K562 (cell line): ENCODE results near the gene TMEM63C. TPM values are rescaled to one million over a fixed set of nuclear protein-coding genes. Genes with fewer than 3 reads are reported as not detected.

Experiments used
- ATAC-seq: fragments of 200-7000 bp; cut with Tn5 transposase; 3 replicates; pipeline ENCODE4 v1.9.1; 2020; ENCODE audit warnings: moderate library complexity
- BruUV-seq: library from RNA; stranded (reverse); fragments of 400-500 nt; replicated peaks from 2 replicates; lab custom pipeline; 2021; lab: Mats Ljungman, UMichigan
- CTCF ChIA-PET: fragments of 300-600 bp; formaldehyde crosslinking; extraction: SDS; loops from one replicate; lab custom pipeline; 2021; ENCODE audit warnings: low intra/inter-chr PET ratio; lab: Yijun Ruan, JAX
- POLR2A ChIA-PET: fragments of 300-600, 350-650 bp; sonication (Branson Sonifier 250); formaldehyde crosslinking; extraction: SDS; loops from one replicate; lab custom pipeline; 2021; ENCODE audit warnings: antibody characterized with exemption, inconsistent platforms; lab: Yijun Ruan, JAX
- DNase-seq, 4 experiments: peaks; one replicate each; pipeline versions ENCODE4 v3.0.0 to v3.0.0-alpha.2; 2011 to 2018; ENCODE audit warnings: low spot score in 3 of 4, mixed read lengths in 3 of 4; ENCODE audit errors: extremely low read depth in 1 of 4
- FAIRE-seq: peaks from 2 replicates; lab custom pipeline; 2011; peaks lifted over from hg19 to GRCh38; lab: Jason Lieb, UNC
- H2AFZ ChIP-seq: 2 replicates; pipeline ENCODE4 v1.6.0; 2011; ENCODE audit warnings: low read depth, low read length, control low read depth, inconsistent platforms
- H3K27ac ChIP-seq: fragments of 200-600 bp; 3 replicates; pipeline ENCODE4 v1.8.0; 2011; ENCODE audit warnings: low read depth, mild to moderate bottlenecking, control low read depth, inconsistent platforms, low read length, moderate library complexity, mixed read lengths; ENCODE audit errors: extremely low read depth
- H3K27me3 ChIP-seq, 2 experiments: fragments of 300-600 bp in 1 of 2; 2 replicates in 1 of 2; 3 replicates in 1 of 2; pipeline versions ENCODE4 v1.6.0 to v1.8.0; 2011; ENCODE audit warnings: inconsistent platforms in 2 of 2, low read length in 2 of 2, mild to moderate bottlenecking in 1 of 2, mixed read lengths in 1 of 2, moderate library complexity in 1 of 2; ENCODE audit not compliant: control insufficient read depth in 2 of 2, insufficient read depth in 2 of 2
- H3K36me3 ChIP-seq: fragments of 300-600 bp; 3 replicates; pipeline ENCODE4 v1.8.0; 2011; ENCODE audit warnings: mild to moderate bottlenecking, low read length, inconsistent platforms; ENCODE audit not compliant: control insufficient read depth, insufficient read depth
- H3K4me1 ChIP-seq, 2 experiments: fragments of 200-600 bp in 1 of 2; replicated peaks in 1 of 2; 2 replicates in 1 of 2; 3 replicates in 1 of 2; pipeline versions ENCODE4 v1.5.1 to v1.8.0; 2011; ENCODE audit warnings: inconsistent platforms in 2 of 2, low read length in 2 of 2, mild to moderate bottlenecking in 1 of 2, mixed read lengths in 1 of 2, moderate library complexity in 1 of 2; ENCODE audit not compliant: control insufficient read depth in 2 of 2, insufficient read depth in 2 of 2
- H3K4me2 ChIP-seq: 2 replicates; pipeline ENCODE4 v1.6.1; 2011; ENCODE audit warnings: low read length, control low read depth, inconsistent platforms, mixed read lengths; ENCODE audit not compliant: insufficient read depth
- H3K4me3 ChIP-seq: fragments of 200-600 bp; sonication (generic), shearing (Covaris generic); 2 replicates; pipeline ENCODE4 v1.5.1; 2016; ENCODE audit warnings: control low read depth, inconsistent platforms
- H3K79me2 ChIP-seq: fragments of 200-600 bp; 3 replicates; pipeline ENCODE4 v1.8.0; 2011; ENCODE audit warnings: low read length, inconsistent platforms; ENCODE audit not compliant: control insufficient read depth, insufficient read depth
- H3K9ac ChIP-seq, 2 experiments: 2 replicates each; pipeline versions ENCODE4 v1.6.0 to v1.6.1; 2011; ENCODE audit warnings: low read depth in 2 of 2, low read length in 2 of 2, control low read depth in 1 of 2, inconsistent platforms in 1 of 2, mild to moderate bottlenecking in 1 of 2, mixed read lengths in 1 of 2; ENCODE audit not compliant: insufficient read depth in 1 of 2
- H3K9me1 ChIP-seq: one replicate; pipeline ENCODE4 v1.6.0; 2011; ENCODE audit warnings: inconsistent platforms, mild to moderate bottlenecking, low read length, moderate library complexity; ENCODE audit not compliant: control insufficient read depth, insufficient read depth
- H3K9me3 ChIP-seq: replicated peaks from 2 replicates; pipeline ENCODE4 v1.5.1; 2011; ENCODE audit warnings: low read depth, low read length, inconsistent platforms; ENCODE audit not compliant: control insufficient read depth, insufficient read depth
- H4K20me1 ChIP-seq: replicated peaks from 2 replicates; pipeline ENCODE4 v1.6.1; 2011; ENCODE audit warnings: low read length, inconsistent platforms, mixed read lengths; ENCODE audit not compliant: control insufficient read depth, insufficient read depth
- CBFA2T3 ChIP-seq: fragments of 450-650 bp; IDR thresholded peaks from 2 replicates; pipeline ENCODE4 v1.6.1; 2017
- FOXJ2 ChIP-seq: fragments of 200-800 bp; sonication (Bioruptor generic); IDR thresholded peaks from 2 replicates; pipeline ENCODE4 v1.6.1; 2016; ENCODE audit warnings: missing genetic modification characterization, missing compliant biosample characterization
- MEIS2 ChIP-seq: fragments of 450-650 bp; IDR thresholded peaks from 2 replicates; pipeline ENCODE4 v1.6.1; 2014; ENCODE audit warnings: mild to moderate bottlenecking; ENCODE audit not compliant: partially characterized antibody
- MTA1 ChIP-seq: fragments of 450-650 bp; IDR thresholded peaks from 2 replicates; pipeline ENCODE4 v1.6.1; 2017; ENCODE audit warnings: borderline replicate concordance
- PBX2 ChIP-seq, 2 experiments: IDR thresholded peaks in 1 of 2; conservative IDR thresholded peaks in 1 of 2; 2 replicates each; pipeline ENCODE4 v1.6.1; 2016; ENCODE audit warnings: low read depth in 2 of 2, mild to moderate bottlenecking in 1 of 2, missing compliant biosample characterization in 1 of 2, missing genetic modification characterization in 1 of 2, moderate library complexity in 1 of 2
- PKNOX1 ChIP-seq: fragments of 450-650 bp; IDR thresholded peaks from 2 replicates; pipeline ENCODE4 v1.6.1; 2016
- WGBS: fragments of 100-300 bp; shearing (Covaris generic); methylation state at CpG from one replicate; pipeline ENCODE4 v1.1.6; 2016; ENCODE audit warnings: low coverage, mixed read lengths; ENCODE audit not compliant: insufficient coverage; ENCODE audit errors: missing lambda C conversion rate; 5-methylcytosine and 5-hydroxymethylcytosine counted together
- in situ Hi-C: fragments of 300-500 bp; cut with MboI; formaldehyde crosslinking; loops from 4 replicates; pipeline ENCODE4 v1.15.0; 2018; ENCODE audit warnings: inconsistent platforms, mixed read lengths
- intact Hi-C: fragments of 100-400 bp; cut with micrococcal nuclease; formaldehyde crosslinking; loops from 2 replicates; pipeline ENCODE4 v1.14.2; 2022
- polyA plus RNA-seq, 8 experiments: library from polyadenylated mRNA; depleted of rRNA in 4 of 8; stranded (reverse) in 5 of 8; unstranded in 3 of 8; fragments of >200 nt; fragmentation: Nextera tagmentation in 2 of 8; fragmentation: Illumina TruSeq in 1 of 8; extraction: Ambion mirVana in 2 of 8; extraction: Trizol in 1 of 8; gene quantifications; 2 replicates each; pipeline versions ENCODE4 v1.2.1 to v1.2.3, GENCODE V29; 2011 to 2014; ENCODE audit warnings: inconsistent platforms in 1 of 8, missing spikeins in 1 of 8
- total RNA-seq, 7 experiments: library from RNA; depleted of rRNA in 6 of 7; stranded (reverse); fragments of >200 nt in 6 of 7; fragmentation: Illumina TruSeq in 2 of 7; extraction: Trizol in 2 of 7; gene quantifications; 2 replicates each; pipeline versions ENCODE4 v1.2.1 to v1.2.3, GENCODE V29; 2011 to 2021; ENCODE audit warnings: low replicate concordance in 1 of 7

TMEM63C gene
- total and polyA plus RNA-seq, 9 of the 15 experiments (the other 6 are each of a cell fraction or from before 2014, with no cell fraction given): 0.07 TPM; not detected in 8

DNA sequence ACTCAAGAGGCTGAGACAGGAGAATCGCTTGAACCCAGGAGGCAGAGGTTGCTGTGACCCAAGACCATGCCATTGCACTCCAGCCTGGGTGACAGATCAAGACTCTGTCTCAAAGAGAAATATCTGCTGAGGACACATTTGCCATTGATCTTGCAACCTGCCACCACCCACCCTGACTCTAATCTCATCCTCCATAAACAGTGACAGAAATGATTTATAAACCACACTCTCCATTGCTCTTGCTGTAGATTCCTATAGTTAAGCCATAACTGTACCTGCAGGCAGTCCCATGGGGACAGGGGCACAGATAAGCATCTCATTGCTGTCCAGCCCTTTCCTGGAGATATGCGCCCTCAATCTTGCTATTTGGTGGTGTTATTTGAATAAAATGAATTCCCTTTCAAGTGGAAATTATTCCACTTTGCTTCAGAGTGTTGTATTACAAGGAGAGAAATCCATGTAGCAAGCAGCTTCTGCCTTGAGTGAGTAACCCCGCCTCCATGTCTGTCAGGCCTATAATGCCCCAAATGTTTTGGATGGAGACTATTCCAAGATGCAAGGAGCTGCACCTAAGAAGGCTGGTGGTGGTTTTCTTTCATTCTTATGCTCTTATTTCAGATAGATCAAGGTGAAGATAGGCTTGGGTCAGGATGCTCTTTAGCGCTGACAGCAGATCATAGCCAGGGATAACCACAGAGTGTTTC is 37.0 kb upstream of the TMEM63C start:
- TF ChIP-seq PKNOX1 (peak; percentile 42), CBFA2T3 (peak; percentile 50), MEIS2 (peak; percentile 54), MTA1 (no peak), PBX2 (CRISPR knock-in tag; IDR thresholded peaks at IDR 0.05; ENCODE audit: low read depth) (no peak), PBX2 (tag; conservative IDR thresholded peaks at IDR 0.05; ENCODE audit: low read depth) (peak; percentile 56), FOXJ2 (no peak)
- in situ Hi-C loops (no loop called here), intact Hi-C loops (no loop called here)
- no peaks in the 10 kb centered on the region for H3K36me3 ChIP-seq
- H3K9me3 ChIP-seq: no peaks in the 10 kb centered on the region
- POLR2A ChIA-PET: interaction anchor here (0.6 kb wide), 1 partner anchor 29 kb away, joined by 3 read pairs; no protein-coding TSS in a partner anchor
- ATAC-seq (no peak), DNase-seq (no peak), FAIRE-seq (no peak)
- H3K27ac ChIP-seq: no peak overlapping the region
- H3K4me3 ChIP-seq: no peak overlapping the region
- peaks cover 17 to 47% of the 10 kb centered on the region in 2 experiments for H3K27me3 ChIP-seq
- no peak overlapping the region for H2AFZ ChIP-seq
- H3K4me2 ChIP-seq: no peak overlapping the region
- H4K20me1 ChIP-seq: peaks cover 6% of the 10 kb centered on the region; the same call in 1 of the 2 replicates
- H3K79me2 ChIP-seq: no peaks in the 10 kb centered on the region
- no TSS peak for BruUV-seq
- H3K4me1 ChIP-seq: peaks cover 0 to 20% of the 10 kb centered on the region in 2 experiments; a peak in 2 of 5 replicates
- H3K9me1 ChIP-seq: no peaks in the 10 kb centered on the region
- CTCF ChIA-PET: no interaction called here
- H3K9ac ChIP-seq: no peak overlapping the region
- whole genome bisulfite sequencing: 4% methylated on average over 4 of the region's 4 CpGs
